Hepatocyte (in vitro differentiated cells): ENCODE results near the gene SORCS2. TPM values are rescaled to one million over a fixed set of nuclear protein-coding genes. Genes with fewer than 3 reads are reported as not detected.

Source experiments
- DNase-seq: peaks from one replicate; pipeline ENCODE4 v3.0.0-alpha.2; 2016; ENCODE audit warnings: low spot score
- H2AFZ ChIP-seq: fragments of 200-600 bp; sonication (generic); 2 replicates; pipeline ENCODE4 v1.6.0; 2016; ENCODE audit warnings: antibody characterized with exemption, mild to moderate bottlenecking
- H3K27ac ChIP-seq: fragments of 200-600 bp; sonication (generic); 2 replicates; pipeline ENCODE4 v1.5.1; 2016; ENCODE audit warnings: mild to moderate bottlenecking
- H3K27me3 ChIP-seq: fragments of 200-600 bp; sonication (generic); 2 replicates; pipeline ENCODE4 v1.6.1; 2016
- H3K36me3 ChIP-seq: fragments of 200-600 bp; sonication (generic); replicated peaks from 2 replicates; pipeline ENCODE4 v1.5.1; 2016; ENCODE audit warnings: low read depth; ENCODE audit not compliant: insufficient read depth
- H3K4me1 ChIP-seq: fragments of 200-600 bp; sonication (generic); 2 replicates; pipeline ENCODE4 v1.5.1; 2016; ENCODE audit warnings: mild to moderate bottlenecking, moderate library complexity; ENCODE audit not compliant: insufficient read depth
- H3K4me2 ChIP-seq: fragments of 200-600 bp; sonication (generic); 2 replicates; pipeline ENCODE4 v1.6.0; 2016
- H3K4me3 ChIP-seq: fragments of 200-600 bp; sonication (generic); 2 replicates; pipeline ENCODE4 v1.5.1; 2016; ENCODE audit warnings: mild to moderate bottlenecking
- H3K79me2 ChIP-seq: fragments of 200-600 bp; sonication (generic); 2 replicates; pipeline ENCODE4 v1.6.0; 2017; ENCODE audit warnings: mild to moderate bottlenecking
- H3K9me2 ChIP-seq: fragments of 200-600 bp; sonication (generic); replicated peaks from 2 replicates; pipeline ENCODE4 v1.6.0; 2017; ENCODE audit warnings: mild to moderate bottlenecking; ENCODE audit not compliant: insufficient read depth
- H3K9me3 ChIP-seq: fragments of 200-600 bp; sonication (generic); 2 replicates; pipeline ENCODE4 v1.5.1; 2016; ENCODE audit warnings: low read depth, mild to moderate bottlenecking
- H4K20me1 ChIP-seq: fragments of 200-600 bp; sonication (generic); 2 replicates; pipeline ENCODE4 v1.6.0; 2016; ENCODE audit warnings: mild to moderate bottlenecking; ENCODE audit not compliant: insufficient read depth, poor library complexity, severe bottlenecking
- CTCF ChIP-seq: fragments of 200-600 bp; sonication (generic); IDR thresholded peaks from 2 replicates; pipeline ENCODE4 v1.5.1; 2016; ENCODE audit warnings: antibody characterized with exemption, mild to moderate bottlenecking; ENCODE audit not compliant: poor library complexity
- EZH2 ChIP-seq: fragments of 200-600 bp; sonication (generic); IDR thresholded peaks from 2 replicates; pipeline ENCODE4 v1.6.1; 2016; ENCODE audit warnings: antibody characterized with exemption, mild to moderate bottlenecking, borderline replicate concordance
- EZH2phosphoT487 ChIP-seq: fragments of 200-600 bp; sonication (generic); IDR thresholded peaks from one replicate; pipeline ENCODE4 v1.6.1; 2018; ENCODE audit warnings: antibody characterized with exemption, mild to moderate bottlenecking, low read depth, moderate library complexity; ENCODE audit not compliant: unreplicated experiment, severe bottlenecking
- WGBS: methylation state at CpG from one replicate; pipeline ENCODE4 v1.1.6; 2016; ENCODE audit warnings: low lambda C conversion rate; ENCODE audit errors: missing lambda C conversion rate; 5-methylcytosine and 5-hydroxymethylcytosine counted together
- polyA plus RNA-seq: library from polyadenylated mRNA; unstranded; fragments of >200 nt; fragmentation: Nextera tagmentation; extraction: Ambion mirVana; gene quantifications from 2 replicates; pipeline ENCODE4 v1.2.1, GENCODE V29; 2016
- total RNA-seq: library from RNA; depleted of rRNA; stranded (reverse); fragments of >200 nt; gene quantifications from 2 replicates; pipeline ENCODE4 v1.2.3, GENCODE V29; 2014

The SORCS2 gene
- total and polyA plus RNA-seq, 2 experiments from 2014 or later = 1.6 to 4.8 TPM

GRCh38 chr4:7763106-7763505 is 570.8 kb downstream of the SORCS2 start:
- H3K79me2 ChIP-seq = no peaks in the 10 kb centered on the region
- H3K36me3 ChIP-seq = no peaks in the 10 kb centered on the region

GRCh38 chr4:7763788-7764187 is 571.5 kb downstream of the SORCS2 start:
- Histone ChIP-seq H3K36me3 (no peaks in the 10 kb centered on the region), H3K4me2 (no peak overlapping the region), H3K9me2 (no peaks in the 10 kb centered on the region), H3K4me1 (no peaks in the 10 kb centered on the region), H4K20me1 (no peaks in the 10 kb centered on the region), H2AFZ (no peak overlapping the region), H3K4me3 (no peak overlapping the region), H3K79me2 (no peaks in the 10 kb centered on the region), H3K27ac (no peak overlapping the region), H3K27me3 (no peaks in the 10 kb centered on the region), H3K9me3 (no peaks in the 10 kb centered on the region)
- 78% methylated on average over 10 of the region's 10 CpGs for WGBS
- no peak for DNase-seq
- TF ChIP-seq EZH2phosphoT487 = no peak
- TF ChIP-seq CTCF = no peak
- TF ChIP-seq EZH2 = no peak

More at GRCh38 chr4:7763106-7763505, 570.8 kb downstream of the SORCS2 start:
- Histone ChIP-seq H4K20me1 (no peaks in the 10 kb centered on the region), H3K9me2 (no peaks in the 10 kb centered on the region), H2AFZ (no peak overlapping the region), H3K27me3 (no peaks in the 10 kb centered on the region), H3K27ac (no peak overlapping the region), H3K4me1 (no peaks in the 10 kb centered on the region), H3K4me3 (no peak overlapping the region), H3K9me3 (no peaks in the 10 kb centered on the region), H3K4me2 (no peak overlapping the region)
- whole genome bisulfite sequencing = 93% methylated on average over 16 of the region's 16 CpGs
- TF ChIP-seq EZH2phosphoT487 (no peak), CTCF (no peak), EZH2 (no peak)
- DNase-seq = no peak

- Histone ChIP-seq H3K9me3 (no peaks in the 10 kb centered on the region), H3K27me3 (no peaks in the 10 kb centered on the region), H3K4me1 (no peaks in the 10 kb centered on the region), H3K9me2 (no peaks in the 10 kb centered on the region), H3K4me2 (no peak overlapping the region), H3K27ac (no peak overlapping the region), H3K79me2 (no peaks in the 10 kb centered on the region), H3K36me3 (no peaks in the 10 kb centered on the region), H2AFZ (no peak overlapping the region), H3K4me3 (no peak overlapping the region), H4K20me1 (no peaks in the 10 kb centered on the region)
- TF ChIP-seq EZH2phosphoT487 = no peak
- no peak for DNase-seq
- 98% methylated on average over 5 of the region's 5 CpGs for WGBS
These were observed 572.1 kb downstream of the SORCS2 start for GRCh38 chr4:7764466-7764865.

GRCh38 chr4:7765666-7766065 is 573.3 kb downstream of the SORCS2 start:
- no peak overlapping the region for H3K4me3 ChIP-seq
- no peaks in the 10 kb centered on the region for H3K36me3 ChIP-seq
- no peak for DNase-seq
- TF ChIP-seq EZH2 = no peak
- TF ChIP-seq EZH2phosphoT487 = no peak
- TF ChIP-seq CTCF = no peak
- no peaks in the 10 kb centered on the region for H3K9me3 ChIP-seq
- no peaks in the 10 kb centered on the region for H3K9me2 ChIP-seq
- no peak overlapping the region for H3K4me2 ChIP-seq
- no peaks in the 10 kb centered on the region for H3K4me1 ChIP-seq
- no peak overlapping the region for H2AFZ ChIP-seq
- no peak overlapping the region for H3K27ac ChIP-seq
- H3K27me3 ChIP-seq = no peaks in the 10 kb centered on the region
- H3K79me2 ChIP-seq = no peaks in the 10 kb centered on the region
- H4K20me1 ChIP-seq = no peaks in the 10 kb centered on the region
- WGBS = 97% methylated on average over 12 of the region's 12 CpGs
